OCI-LY3 (cell line): ENCODE results near the gene SNX11.
A peak's percentile ranks its signal among the peaks of the same experiment; 100 is the strongest.

Experiments
- H2AFZ ChIP-seq: fragments of 200-600, 300-600 bp; shearing (Covaris generic); 2 replicates; pipeline ENCODE4 v1.6.0; 2014; ENCODE audit warnings: antibody characterized with exemption, low read depth, low read length
- H3K27ac ChIP-seq: fragments of 200-600, 300-600 bp; sonication (generic); 2 replicates; pipeline ENCODE4 v1.5.1; 2014; ENCODE audit warnings: mild to moderate bottlenecking, low read length, moderate library complexity, mixed read lengths
- H3K27me3 ChIP-seq: fragments of 200-600, 300-600 bp; sonication (generic); 2 replicates; pipeline ENCODE4 v1.6.1; 2014; ENCODE audit warnings: low read depth, low read length, mixed read lengths
- H3K36me3 ChIP-seq: fragments of 200-600, 300-600 bp; sonication (generic); replicated peaks from 2 replicates; pipeline ENCODE3; 2014; ENCODE audit warnings: low read depth, low read length, mixed read lengths
- H3K4me1 ChIP-seq: fragments of 300-600, 200-600 bp; sonication (generic); 2 replicates; pipeline ENCODE4 v1.6.1; 2014; ENCODE audit warnings: low read length, mixed read lengths
- H3K4me2 ChIP-seq: fragments of 200-600, 300-600 bp; sonication (generic); 2 replicates; pipeline ENCODE4 v1.6.1; 2014; ENCODE audit warnings: low read length, mixed read lengths
- H3K4me3 ChIP-seq: fragments of 300-600, 200-600 bp; sonication (generic); 2 replicates; pipeline ENCODE4 v1.5.1; 2014; ENCODE audit warnings: antibody characterized with exemption, mild to moderate bottlenecking, low read length, moderate library complexity
- H3K79me2 ChIP-seq: fragments of 300-600, 200-600 bp; shearing (Covaris generic); 2 replicates; pipeline ENCODE4 v1.6.1; 2014; ENCODE audit warnings: mild to moderate bottlenecking, low read length, mixed read lengths
- H3K9ac ChIP-seq: fragments of 300-600, 200-600 bp; shearing (Covaris generic); 2 replicates; pipeline ENCODE4 v1.6.0; 2014; ENCODE audit warnings: mild to moderate bottlenecking, low read length, moderate library complexity
- H3K9me3 ChIP-seq: fragments of 200-600, 300-600 bp; shearing (Covaris generic); 2 replicates; pipeline ENCODE4 v1.6.1; 2014; ENCODE audit warnings: low read length, mixed read lengths; ENCODE audit not compliant: insufficient read depth
- H4K20me1 ChIP-seq: fragments of 200-600, 300-600 bp; sonication (generic); 2 replicates; pipeline ENCODE4 v1.6.1; 2016; ENCODE audit warnings: low read length, mixed read lengths; ENCODE audit not compliant: insufficient read depth
- CTCF ChIP-seq: fragments of 200-600, 300-600 bp; sonication (generic); IDR thresholded peaks from 2 replicates; pipeline ENCODE4 v1.5.1; 2014; ENCODE audit warnings: antibody characterized with exemption, low read length, low read depth
- EZH2phosphoT487 ChIP-seq: fragments of 200-600 bp; shearing (Covaris generic); IDR thresholded peaks from 2 replicates; pipeline ENCODE4 v1.6.1; 2018; ENCODE audit warnings: antibody characterized with exemption, mixed run types, low read depth

SNX11 gene

GRCh38 chr17:48102043-48102750 is 5.4 kb upstream of the SNX11 start:
- Histone ChIP-seq H3K4me3 (peak overlapping the region; percentile 100), H3K79me2 (peaks cover 41% of the 10 kb centered on the region), H3K4me1 (peaks cover 34% of the 10 kb centered on the region), H3K4me2 (peak overlapping the region; percentile 99), H3K9ac (peak overlapping the region; percentile 93), H2AFZ (peak overlapping the region; percentile 62), H3K9me3 (no peaks in the 10 kb centered on the region), H3K27me3 (no peaks in the 10 kb centered on the region), H3K36me3 (peaks cover 6% of the 10 kb centered on the region), H4K20me1 (peaks cover 23% of the 10 kb centered on the region), H3K27ac (peak overlapping the region; percentile 83)
- TF ChIP-seq EZH2phosphoT487 (no peak), CTCF (no peak)

DNA sequence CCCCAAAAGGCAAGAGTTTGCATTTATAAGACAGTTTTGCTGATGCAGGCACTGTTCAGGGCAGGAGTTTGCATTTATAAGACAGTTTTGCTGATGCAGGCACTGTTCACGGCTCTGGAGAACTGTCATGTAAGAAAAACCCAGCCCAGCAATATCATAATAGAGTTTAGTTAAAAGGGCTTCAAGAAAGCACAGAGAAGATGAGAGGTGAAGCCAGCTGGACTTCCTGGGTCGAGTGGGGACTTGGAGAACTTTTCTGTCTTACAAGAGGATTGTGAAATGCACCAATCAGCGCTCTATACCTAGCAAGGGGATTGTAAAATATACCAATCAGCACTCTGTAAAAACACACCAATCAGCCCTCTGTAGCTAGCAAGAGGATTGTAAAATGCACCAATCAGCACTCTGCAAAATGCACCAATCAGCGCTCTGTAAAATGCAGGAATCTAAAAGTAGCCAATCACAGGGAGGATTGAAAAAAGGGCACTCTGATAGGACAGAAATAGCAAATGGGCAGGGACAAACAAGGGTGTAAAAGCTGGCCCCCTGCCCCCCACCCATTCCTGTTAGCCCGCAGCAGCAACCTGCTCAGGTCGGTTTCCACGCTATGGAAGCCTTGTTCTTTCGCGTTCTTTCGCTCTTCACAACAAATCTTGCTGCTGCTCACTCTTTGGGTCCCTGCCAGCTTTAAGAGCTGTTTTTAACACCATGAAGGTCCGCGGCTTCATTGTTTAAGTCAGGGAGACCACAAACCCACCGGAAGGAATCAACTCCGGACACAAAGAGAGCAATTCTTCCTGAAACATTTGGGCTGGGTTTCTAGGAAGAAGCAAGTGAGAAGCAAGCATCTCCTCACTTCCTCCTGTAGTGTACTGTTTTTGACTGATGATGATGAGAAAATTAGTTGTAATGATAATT is 4.5 kb upstream of the SNX11 start:
- Histone ChIP-seq H2AFZ (peak overlapping the region; percentile 62), H3K27ac (peak overlapping the region; percentile 83), H3K79me2 (peaks cover 37% of the 10 kb centered on the region), H3K27me3 (no peaks in the 10 kb centered on the region), H3K9ac (0 out of 2 replicates have a peak overlapping the region, but pooled peaks have one; percentile 93), H3K4me1 (peaks cover 30% of the 10 kb centered on the region), H3K36me3 (peaks cover 6% of the 10 kb centered on the region), H3K9me3 (no peaks in the 10 kb centered on the region), H3K4me3 (peak overlapping the region; percentile 100; the same call in 1 of the 2 replicates), H4K20me1 (peaks cover 15% of the 10 kb centered on the region), H3K4me2 (0 out of 2 replicates have a peak overlapping the region, but pooled peaks have one; percentile 99)
- no peak for TF ChIP-seq CTCF
- no peak for TF ChIP-seq EZH2phosphoT487

- no peak overlapping the region for H3K27ac ChIP-seq
- H4K20me1 ChIP-seq, result peaks cover 7% of the 10 kb centered on the region
- H3K36me3 ChIP-seq, result no peaks in the 10 kb centered on the region
- H3K9ac ChIP-seq, result no peak overlapping the region
- H3K4me2 ChIP-seq, result no peak overlapping the region
- peaks cover 37% of the 10 kb centered on the region for H3K79me2 ChIP-seq
- no peaks in the 10 kb centered on the region for H3K9me3 ChIP-seq
- no peak for TF ChIP-seq EZH2phosphoT487
- TF ChIP-seq CTCF, result no peak
- H3K4me3 ChIP-seq, result no peak overlapping the region
- H2AFZ ChIP-seq, result no peak overlapping the region
- peaks cover 26% of the 10 kb centered on the region for H3K4me1 ChIP-seq
- no peaks in the 10 kb centered on the region for H3K27me3 ChIP-seq
Observed at GRCh38 chr17:48104440-48104839, 3.1 kb upstream of the SNX11 start.

GRCh38 chr17:48106802-48107136 is 797 bp upstream of the SNX11 start:
- Histone ChIP-seq H3K4me3 (peak overlapping the region; percentile 95), H3K9me3 (no peaks in the 10 kb centered on the region), H3K9ac (peak overlapping the region; percentile 98), H4K20me1 (no peaks in the 10 kb centered on the region), H3K4me2 (peak overlapping the region; percentile 90), H3K27me3 (no peaks in the 10 kb centered on the region), H3K79me2 (peaks cover 40% of the 10 kb centered on the region), H3K27ac (peak overlapping the region; percentile 93), H3K36me3 (no peaks in the 10 kb centered on the region), H3K4me1 (peaks cover 40% of the 10 kb centered on the region), H2AFZ (peak overlapping the region; percentile 87; the same call in 1 of the 2 replicates)
- TF ChIP-seq CTCF (no peak), EZH2phosphoT487 (no peak)
